HCT116 (cell line): Measurements from ENCODE around the gene VPS33A.

ENCODE experiments used
- CTCF ChIP-seq, 3 experiments: fragments of 200-600 bp in 1 of 3; sonication (generic) in 1 of 3; IDR thresholded peaks in 2 of 3; conservative IDR thresholded peaks in 1 of 3; 2 replicates each; pipeline ENCODE4 v1.5.1; 2012 to 2017; ENCODE audit warnings: low read depth in 2 of 3, low read length in 2 of 3, antibody characterized with exemption in 1 of 3, borderline replicate concordance in 1 of 3, control low read depth in 1 of 3, mild to moderate bottlenecking in 1 of 3, mixed read lengths in 1 of 3, mixed run types in 1 of 3, moderate library complexity in 1 of 3; ENCODE audit not compliant: insufficient read depth in 1 of 3
- EZH2 ChIP-seq: fragments of 200-600 bp; sonication (generic); IDR thresholded peaks from 2 replicates; pipeline ENCODE4 v1.6.1; 2017; ENCODE audit warnings: antibody characterized with exemption, mixed run types
- POLR2A ChIP-seq: IDR thresholded peaks from 2 replicates; pipeline ENCODE4 v1.7.0; 2011; ENCODE audit warnings: borderline replicate concordance; ENCODE audit not compliant: insufficient read depth, insufficient read length; ENCODE audit errors: extremely low read depth
- POLR2AphosphoS5 ChIP-seq: IDR thresholded peaks from 2 replicates; pipeline ENCODE4 v1.6.1; 2011; ENCODE audit warnings: mild to moderate bottlenecking, low read depth, low read length, moderate library complexity
- RAD21 ChIP-seq: IDR thresholded peaks from 2 replicates; pipeline ENCODE4 v1.6.1; 2012; ENCODE audit warnings: low read depth, mild to moderate bottlenecking
- TF ChIP-seq, protein P1 (sequence below): IDR thresholded peaks from 2 replicates; pipeline ENCODE4 v1.6.1; 2012

DNA sequence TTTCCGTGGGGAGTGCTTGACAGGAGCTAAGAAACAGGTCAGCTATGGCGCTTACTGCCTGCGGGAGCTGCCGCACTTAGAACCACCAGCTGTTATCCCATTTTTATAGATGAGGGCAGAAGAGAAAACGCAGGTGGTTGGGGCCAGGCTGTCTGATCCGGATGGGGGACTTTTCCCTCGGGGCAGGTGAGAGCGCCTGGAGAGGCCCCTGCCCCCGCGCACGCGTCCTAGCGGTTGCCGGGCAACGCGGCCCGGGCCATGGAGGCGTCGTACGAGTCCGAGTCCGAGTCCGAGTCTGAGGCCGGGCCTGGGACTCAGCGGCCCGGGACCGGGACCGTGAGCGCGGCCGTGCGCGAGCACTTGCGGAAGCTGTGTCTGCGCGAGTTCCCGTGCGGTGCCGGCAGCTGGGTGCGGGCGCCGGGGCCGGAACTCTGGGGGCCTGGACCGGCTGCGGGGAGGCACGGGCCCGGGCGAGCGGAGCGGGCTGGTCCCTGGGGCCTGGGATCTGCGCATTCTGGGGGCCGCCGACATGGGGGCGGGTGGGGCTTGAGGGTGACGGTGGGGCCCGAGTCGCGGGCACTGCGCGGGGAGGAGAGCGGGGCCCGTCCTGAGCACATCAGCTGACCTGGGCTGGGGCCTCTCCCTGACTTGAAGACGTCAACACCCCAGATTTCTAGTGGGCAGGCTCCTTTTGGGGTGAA, 83.3 kb downstream of the VPS33A start, which contains the start of gene LRRC43:
- TF ChIP-seq EZH2 (no peak), POLR2A (no peak), POLR2AphosphoS5 (no peak), RAD21 (no peak), CTCF (IDR thresholded peaks at IDR 0.05 in 2 of 3, conservative IDR thresholded peaks at IDR 0.05 in 1 of 3; ENCODE audit: borderline replicate concordance in 1 of 3, insufficient read depth in 1 of 3, low read depth in 2 of 3, low read length in 2 of 3) (no peak)
- TF ChIP-seq, protein P1, sequence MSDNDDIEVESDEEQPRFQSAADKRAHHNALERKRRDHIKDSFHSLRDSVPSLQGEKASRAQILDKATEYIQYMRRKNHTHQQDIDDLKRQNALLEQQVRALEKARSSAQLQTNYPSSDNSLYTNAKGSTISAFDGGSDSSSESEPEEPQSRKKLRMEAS = no peak
